GM18505 (cell line): ENCODE data around the gene PRSS56.

ENCODE experiments used
- ATAC-seq: cut with Tn5 transposase; IDR thresholded peaks from one replicate; pipeline ENCODE4 v1.9.1; 2021; ENCODE audit not compliant: unreplicated experiment
- POLR2A ChIP-seq: IDR thresholded peaks from 4 replicates; pipeline ENCODE4 v1.6.1; 2011; ENCODE audit warnings: borderline replicate concordance; ENCODE audit not compliant: insufficient read depth, insufficient read length; ENCODE audit errors: extremely low read depth

Gene PRSS56

DNA sequence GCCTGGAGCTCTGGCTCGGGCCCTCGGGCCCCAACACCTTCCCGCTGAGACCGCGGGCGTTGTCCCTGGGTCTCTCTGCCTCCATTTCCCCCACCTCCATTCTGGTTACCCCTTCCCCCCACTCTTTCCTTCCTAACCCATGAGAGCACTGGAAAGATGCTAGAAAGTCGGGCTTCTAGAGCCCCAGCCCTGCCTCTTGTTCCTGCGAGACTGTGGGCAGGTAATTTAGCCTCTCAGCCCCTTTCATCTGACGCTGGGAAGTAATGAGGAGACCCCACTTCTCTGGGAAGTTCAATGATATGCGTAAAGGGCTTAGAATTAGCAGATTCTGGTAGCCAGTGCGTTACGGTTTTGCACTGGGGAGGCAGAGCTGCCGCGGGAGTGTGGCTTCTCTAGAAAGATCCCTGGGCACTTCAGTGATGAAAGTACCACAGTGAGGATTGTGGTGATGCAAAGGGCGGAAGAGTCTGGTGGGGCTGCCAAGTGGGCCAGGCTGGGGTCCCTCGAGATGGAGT, 16.3 kb upstream of the PRSS56 start:
- no peak for ATAC-seq
- TF ChIP-seq POLR2A: no peak

GRCh38 chr2:232504438-232504837, 15.8 kb upstream of the PRSS56 start:
- ATAC-seq: no peak
- TF ChIP-seq POLR2A: no peak

DNA sequence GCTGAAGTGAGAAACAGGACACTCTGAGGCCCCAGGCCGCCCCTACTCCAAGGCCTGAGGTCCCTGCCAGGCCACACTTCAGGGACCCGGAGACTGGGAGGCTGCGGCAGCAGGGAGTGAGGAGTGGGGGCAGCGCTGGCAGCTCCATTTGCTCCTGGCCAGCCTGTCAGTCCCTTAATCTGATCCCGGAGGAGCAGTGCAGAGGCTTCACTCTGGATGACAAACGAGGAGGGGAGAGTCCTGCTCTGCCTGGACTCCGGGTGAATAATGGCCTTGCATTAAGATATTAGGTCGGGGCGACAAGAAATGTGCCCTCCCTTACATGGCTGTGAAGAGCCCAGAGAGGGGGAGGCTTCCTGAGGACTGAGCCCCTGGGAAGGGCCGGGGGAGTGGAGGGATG, 14.3 kb upstream of the PRSS56 start:
- no peak for ATAC-seq

DNA sequence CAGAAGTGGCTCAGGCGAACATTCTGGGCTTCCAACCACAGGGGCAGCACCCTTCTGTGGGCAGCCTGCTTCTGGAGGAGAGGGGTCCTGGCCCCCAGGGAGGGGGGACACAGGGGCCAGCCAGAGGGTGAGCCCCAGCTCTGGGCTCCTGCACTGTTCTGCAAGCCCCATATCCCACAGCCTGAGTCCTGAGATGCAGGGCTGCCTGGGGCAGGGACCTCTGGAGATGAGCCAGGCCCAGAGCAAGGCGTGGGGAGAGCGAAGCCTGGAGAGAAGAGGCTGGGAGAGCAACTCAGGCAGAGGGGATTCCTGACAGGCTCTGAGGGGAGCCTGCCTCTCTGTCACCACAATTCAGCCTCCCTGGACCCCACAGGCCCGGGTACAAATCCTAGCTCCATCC, 13.5 kb upstream of the PRSS56 start:
- no peak for ATAC-seq
- no peak for TF ChIP-seq POLR2A

More for the DNA sequence above, 14.3 kb upstream of the PRSS56 start:
- no peak for TF ChIP-seq POLR2A

DNA sequence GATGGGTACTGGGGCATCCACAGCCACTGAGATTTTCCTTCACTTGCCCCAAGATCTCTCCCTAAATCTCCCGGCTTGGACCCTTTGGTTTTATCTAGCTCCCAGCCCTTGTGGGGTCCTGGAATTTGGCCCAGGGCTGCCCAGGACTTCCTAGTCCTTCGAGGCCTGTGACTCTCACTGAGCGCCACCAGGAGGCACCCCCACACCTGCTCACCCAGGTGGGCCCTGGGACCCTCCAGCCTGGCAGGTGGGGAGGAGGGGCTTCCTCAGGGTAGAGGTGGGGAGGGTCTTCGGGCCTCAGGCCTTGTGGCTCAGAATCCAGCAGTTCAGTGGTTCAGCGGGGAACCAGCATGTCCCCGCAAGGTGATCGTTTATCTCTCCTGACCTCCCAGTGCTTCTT, 11.9 kb upstream of the PRSS56 start:
- no peak for ATAC-seq
- TF ChIP-seq POLR2A: no peak

DNA sequence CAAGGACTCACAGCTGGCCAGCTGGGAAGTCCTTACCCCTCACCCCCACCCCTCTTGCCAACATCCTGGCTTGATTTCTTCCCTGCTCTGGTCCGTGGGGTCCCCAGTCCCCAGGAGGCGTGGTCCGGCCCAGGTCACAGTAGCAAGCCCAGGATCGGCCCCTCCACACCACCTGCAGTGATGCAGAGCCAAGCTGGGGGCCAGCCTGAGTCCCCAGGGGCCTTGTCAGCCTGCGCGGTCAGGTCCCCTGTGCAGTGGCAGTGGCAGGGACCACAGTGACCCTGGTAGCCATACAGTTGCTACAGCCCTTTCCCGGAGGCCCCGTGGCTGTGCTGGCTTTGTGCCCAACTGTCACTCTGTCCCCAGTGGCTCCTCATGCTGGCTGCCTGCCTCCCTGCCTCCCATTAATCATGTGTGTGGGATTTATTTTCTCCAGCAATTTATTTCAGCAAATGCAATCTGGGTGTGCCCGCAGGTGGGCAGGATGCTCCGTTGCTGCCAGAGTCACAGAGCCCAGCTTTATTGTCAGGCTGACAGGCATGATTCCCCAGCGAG, 8.8 kb upstream of the PRSS56 start:
- no peak for ATAC-seq
- no peak for TF ChIP-seq POLR2A

- no peak for ATAC-seq
- TF ChIP-seq POLR2A: no peak
Measured at GRCh38 chr2:232512602-232513001, 7.6 kb upstream of the PRSS56 start.

- TF ChIP-seq POLR2A: no peak
- ATAC-seq: no peak
Measured at GRCh38 chr2:232513353-232513752, 6.8 kb upstream of the PRSS56 start.

DNA sequence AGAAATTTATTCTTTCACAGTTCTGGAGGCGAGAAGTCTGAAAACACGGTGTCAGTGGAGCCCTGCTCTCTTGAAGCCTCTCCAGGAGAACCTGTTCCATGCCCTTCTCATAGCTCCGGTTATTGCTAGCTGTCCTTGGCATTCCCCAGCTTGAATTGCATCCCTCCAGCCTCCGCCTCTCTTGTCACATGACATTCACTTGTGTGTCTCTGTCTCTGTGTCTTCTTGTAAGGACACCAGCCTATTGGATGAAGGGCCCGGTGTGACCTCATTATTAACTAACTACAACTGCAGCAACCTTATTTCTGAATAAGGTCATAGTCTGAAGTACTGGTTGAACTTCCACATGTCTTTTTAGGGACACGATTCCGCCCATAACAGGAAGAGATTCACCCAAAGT, 4.5 kb upstream of the PRSS56 start:
- ATAC-seq: no peak
- TF ChIP-seq POLR2A: no peak

GRCh38 chr2:232516551-232516950, 3.6 kb upstream of the PRSS56 start:
- TF ChIP-seq POLR2A: no peak
- no peak for ATAC-seq

- TF ChIP-seq POLR2A: no peak
- no peak for ATAC-seq
Measured at GRCh38 chr2:232518844-232519243, 1.3 kb upstream of the PRSS56 start.

- TF ChIP-seq POLR2A: no peak
- ATAC-seq: no peak
Measured at GRCh38 chr2:232520489-232520888, 301 bp downstream of the PRSS56 start.

GRCh38 chr2:232521098-232521497, 910 bp downstream of the PRSS56 start:
- no peak for TF ChIP-seq POLR2A
- ATAC-seq: no peak

GRCh38 chr2:232521959-232522622, 1.9 kb downstream of the PRSS56 start:
- no peak for TF ChIP-seq POLR2A
- no peak for ATAC-seq
